Endothelial cell of umbilical vein (primary cell): ENCODE measurements around the gene HEBP1. TPM values are rescaled to one million over a fixed set of nuclear protein-coding genes. Genes with fewer than 3 reads are reported as not detected.

ENCODE experiments used
- BruUV-seq: library from RNA; stranded (reverse); fragments of 400-500 nt; replicated peaks from 2 replicates; lab custom pipeline; 2021; lab: Mats Ljungman, UMichigan
- CTCF ChIA-PET: fragments of 300-600, 350-600 bp; sonication (Branson Sonifier 250); formaldehyde crosslinking; loops from one replicate; lab custom pipeline; 2021; ENCODE audit warnings: antibody characterized with exemption, inconsistent platforms; lab: Charles Lee
- POLR2A ChIA-PET: fragments of 300-600, 350-600 bp; sonication (Branson Sonifier 250); formaldehyde crosslinking; loops from one replicate; lab custom pipeline; 2021; ENCODE audit warnings: antibody characterized with exemption, inconsistent platforms; lab: Charles Lee
- DNase-seq: peaks from one replicate; pipeline ENCODE4 v3.0.0-alpha.2; 2011; ENCODE audit warnings: low read depth, low spot score
- FAIRE-seq: peaks from 2 replicates; lab custom pipeline; 2011; peaks lifted over from hg19 to GRCh38; lab: Jason Lieb, UNC
- H2AFZ ChIP-seq: 2 replicates; pipeline ENCODE4 v1.6.0; 2012; ENCODE audit warnings: low read depth, low read length, control low read depth, inconsistent platforms
- H3K27ac ChIP-seq: 2 replicates; pipeline ENCODE4 v1.5.1; 2011; ENCODE audit warnings: low read depth, mild to moderate bottlenecking, control low read depth, low read length, moderate library complexity; ENCODE audit not compliant: insufficient read depth
- H3K27me3 ChIP-seq, 2 experiments: 2 replicates each; pipeline versions ENCODE4 v1.6.0 to v1.6.1; 2011; ENCODE audit warnings: low read length in 2 of 2, mixed read lengths in 1 of 2; ENCODE audit not compliant: control insufficient read depth in 2 of 2, insufficient read depth in 2 of 2
- H3K36me3 ChIP-seq, 2 experiments: 2 replicates in 1 of 2; 3 replicates in 1 of 2; pipeline ENCODE4 v1.5.1; 2011; ENCODE audit warnings: low read length in 2 of 2, mild to moderate bottlenecking in 1 of 2, moderate library complexity in 1 of 2; ENCODE audit not compliant: control insufficient read depth in 2 of 2, insufficient read depth in 2 of 2; ENCODE audit errors: extremely low read depth in 1 of 2
- H3K4me1 ChIP-seq: 3 replicates; pipeline ENCODE4 v1.5.1; 2011; ENCODE audit warnings: mild to moderate bottlenecking, low read length; ENCODE audit not compliant: control insufficient read depth, insufficient read depth; ENCODE audit errors: extremely low read depth
- H3K4me2 ChIP-seq: 2 replicates; pipeline ENCODE4 v1.6.1; 2011; ENCODE audit warnings: low read length, control low read depth, mixed read lengths; ENCODE audit not compliant: insufficient read depth
- H3K4me3 ChIP-seq, 3 experiments: fragments of 200-600 bp in 1 of 3; sonication (generic), shearing (Covaris generic) in 1 of 3; replicated peaks in 1 of 3; 2 replicates each; pipeline ENCODE4 v1.5.1; 2011 to 2016; ENCODE audit warnings: control low read depth in 3 of 3, low read length in 3 of 3, mild to moderate bottlenecking in 2 of 3, inconsistent platforms in 1 of 3, low read depth in 1 of 3, moderate library complexity in 1 of 3; ENCODE audit not compliant: insufficient read depth in 1 of 3
- H3K79me2 ChIP-seq: 2 replicates; pipeline ENCODE4 v1.6.0; 2012; ENCODE audit warnings: low read length, inconsistent platforms; ENCODE audit not compliant: control insufficient read depth, insufficient read depth
- H3K9ac ChIP-seq: replicated peaks from 2 replicates; pipeline ENCODE3; 2011; ENCODE audit warnings: low read length, control low read depth; ENCODE audit not compliant: insufficient read depth; ENCODE audit errors: extremely low read depth
- H3K9me1 ChIP-seq: replicated peaks from 3 replicates; pipeline ENCODE4 v1.6.0; 2011; ENCODE audit warnings: mild to moderate bottlenecking, low read length; ENCODE audit not compliant: control insufficient read depth, insufficient read depth; ENCODE audit errors: extremely low read depth
- H3K9me3 ChIP-seq: replicated peaks from 2 replicates; pipeline ENCODE4 v1.5.1; 2012; ENCODE audit warnings: low read length, inconsistent platforms; ENCODE audit not compliant: control insufficient read depth, insufficient read depth
- H4K20me1 ChIP-seq: replicated peaks from 2 replicates; pipeline ENCODE3; 2011; ENCODE audit warnings: mild to moderate bottlenecking, low read length; ENCODE audit not compliant: control insufficient read depth, insufficient read depth; ENCODE audit errors: extremely low read depth
- CTCF ChIP-seq, 2 donors: IDR thresholded peaks; 1 replicate in 1 of 2; 2 replicates in 1 of 2; pipeline ENCODE4 v1.5.1; 2011; ENCODE audit warnings: low read length in 2 of 2, mild to moderate bottlenecking in 2 of 2, moderate library complexity in 2 of 2, control low read depth in 1 of 2, inconsistent platforms in 1 of 2, low read depth in 1 of 2; ENCODE audit not compliant: insufficient read depth in 1 of 2; ENCODE audit errors: extremely low read depth in 1 of 2
- EZH2 ChIP-seq: IDR thresholded peaks from 2 replicates; pipeline ENCODE4 v1.6.1; 2012; ENCODE audit warnings: borderline replicate concordance, low read depth, mild to moderate bottlenecking, moderate library complexity, low read length, inconsistent platforms; ENCODE audit not compliant: severe bottlenecking
- FOS ChIP-seq: IDR thresholded peaks from 2 replicates; pipeline ENCODE4 v1.6.1; 2011; ENCODE audit warnings: mild to moderate bottlenecking, low read length, moderate library complexity, borderline replicate concordance; ENCODE audit not compliant: insufficient read depth
- GATA2 ChIP-seq: IDR thresholded peaks from 2 replicates; pipeline ENCODE4 v1.7.0; 2011; ENCODE audit warnings: low read depth, mild to moderate bottlenecking, moderate library complexity, mixed read lengths, low read length; ENCODE audit not compliant: insufficient read length, insufficient read depth
- JUN ChIP-seq: IDR thresholded peaks from 2 replicates; pipeline ENCODE4 v1.6.1; 2011; ENCODE audit warnings: borderline replicate concordance, low read depth; ENCODE audit not compliant: insufficient read length, insufficient read depth
- MAX ChIP-seq: IDR thresholded peaks from 2 replicates; pipeline ENCODE4 v1.6.1; 2011; ENCODE audit not compliant: insufficient read depth, insufficient read length
- MYC ChIP-seq: IDR thresholded peaks from one replicate; pipeline ENCODE4 v1.6.1; 2011; ENCODE audit warnings: mild to moderate bottlenecking, low read depth, low read length
- POLR2A ChIP-seq: IDR thresholded peaks from 2 replicates; pipeline ENCODE4 v1.6.1; 2012; ENCODE audit warnings: low read depth, mild to moderate bottlenecking, control low read depth, low read length
- POLR2AphosphoS5 ChIP-seq: IDR thresholded peaks from 2 replicates; pipeline ENCODE4 v1.6.1; 2012; ENCODE audit warnings: low read depth, mild to moderate bottlenecking, control low read depth, low read length, moderate library complexity; ENCODE audit not compliant: insufficient read depth
- dilution Hi-C: fragments of 300-500 bp; cut with MboI; formaldehyde crosslinking; loops from one replicate; pipeline ENCODE4 v1.15.0; 2019; ENCODE audit warnings: low sequenced_read_pairs; ENCODE audit not compliant: extremely low pct_ligation_motif_present
- intact Hi-C: fragments of 100-400 bp; cut with micrococcal nuclease; formaldehyde crosslinking; loops from one replicate; pipeline ENCODE4 v1.10.0; 2022
- polyA plus RNA-seq, 4 experiments: library from polyadenylated mRNA; depleted of rRNA in 3 of 4; stranded (reverse) in 3 of 4; unstranded in 1 of 4; fragments of >200 nt; gene quantifications; 2 replicates each; pipeline versions ENCODE4 v1.2.1 to v1.2.3, GENCODE V29; 2011 to 2012; ENCODE audit warnings: missing spikeins in 1 of 4
- total RNA-seq: library from RNA; stranded (reverse); gene quantifications from 2 replicates; pipeline ENCODE4 v1.2.3, GENCODE V29; 2021

Gene HEBP1
- total and polyA plus RNA-seq, 2 donors (not counting 3 experiments of a cell fraction or from before 2014, with no cell fraction given): 23.1 to 59.5 TPM

DNA sequence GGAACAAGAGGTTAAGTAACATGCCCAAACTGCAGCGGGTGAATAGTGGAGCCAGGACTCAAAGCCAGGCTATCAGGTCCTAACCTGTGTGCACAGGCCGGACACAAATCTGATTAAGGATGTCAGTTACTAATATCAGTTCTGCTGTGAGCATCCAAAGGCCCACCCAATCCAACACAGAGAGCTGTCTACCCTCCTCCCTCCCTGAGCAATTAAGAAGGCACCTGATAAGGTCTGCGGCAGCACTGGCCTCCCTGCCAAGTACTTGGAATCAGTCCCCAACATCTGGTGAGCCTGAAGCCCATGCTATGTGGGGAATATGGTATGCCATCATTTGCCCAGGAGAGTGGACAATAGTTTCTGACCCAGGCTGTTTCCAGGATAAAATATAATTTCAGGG is 3.9 kb downstream of the HEBP1 start:
- ChIA-PET CTCF (interaction anchor here (0.8 to 5.3 kb wide), 3 partner anchors 10 to 83 kb away, joined by 3 to 23 read pairs (median 3); no protein-coding TSS in a partner anchor), POLR2A (no interaction called here)
- BruUV-seq: no TSS peak
- Histone ChIP-seq H3K9ac (no peak overlapping the region), H3K9me3 (no peaks in the 10 kb centered on the region), H3K4me1 (peaks cover 18% of the 10 kb centered on the region), H3K27ac (no peak overlapping the region), H3K36me3 (no peaks in the 10 kb centered on the region), H3K27me3 (no peaks in the 10 kb centered on the region), H3K9me1 (no peaks in the 10 kb centered on the region), H3K4me2 (no peak overlapping the region), H3K79me2 (peaks cover 8% of the 10 kb centered on the region), H4K20me1 (no peaks in the 10 kb centered on the region), H2AFZ (no peak overlapping the region), H3K4me3 (no peak overlapping the region)
- dilution Hi-C loops: no loop called here
- DNase-seq: no peak
- intact Hi-C loops: no loop called here
- no peak for TF ChIP-seq POLR2AphosphoS5
- TF ChIP-seq CTCF (IDR thresholded peaks at IDR 0.05; ENCODE audit: extremely low read depth in 1 of 2, insufficient read depth in 1 of 2, low read depth in 1 of 2, low read length in 2 of 2): no peak
- no peak for TF ChIP-seq MAX
- FAIRE-seq: no peak

DNA sequence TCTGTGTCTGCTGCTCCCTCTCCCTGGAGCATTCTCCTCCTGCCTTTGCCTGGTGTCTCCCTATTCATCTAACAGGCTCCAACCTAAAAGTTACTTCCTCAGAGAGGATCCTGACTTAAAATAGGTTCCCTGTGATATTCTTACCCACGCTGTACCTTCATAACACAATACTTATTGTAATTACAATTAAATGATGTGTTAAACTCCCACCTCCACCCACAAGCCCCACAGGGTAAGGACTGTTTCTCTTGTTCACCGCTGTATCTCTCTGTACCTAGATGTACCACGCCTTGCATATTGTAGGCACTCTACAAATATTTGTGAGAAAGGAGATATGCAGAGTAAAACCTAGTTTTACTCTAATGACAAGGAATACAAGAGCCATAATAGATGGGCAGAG is 5.0 kb downstream of the HEBP1 start:
- H2AFZ ChIP-seq: no peak overlapping the region
- no peaks in the 10 kb centered on the region for H3K9me1 ChIP-seq
- H3K27ac ChIP-seq: no peak overlapping the region
- TF ChIP-seq FOS (no peak), POLR2AphosphoS5 (no peak), CTCF (IDR thresholded peaks at IDR 0.05; ENCODE audit: extremely low read depth in 1 of 2, insufficient read depth in 1 of 2, low read depth in 1 of 2, low read length in 2 of 2) (no peak), EZH2 (no peak), MYC (no peak), POLR2A (no peak), JUN (no peak), MAX (no peak), GATA2 (no peak)
- no peaks in the 10 kb centered on the region for H3K27me3 ChIP-seq
- H3K79me2 ChIP-seq: peaks cover 9% of the 10 kb centered on the region
- peaks cover 13% of the 10 kb centered on the region for H3K4me1 ChIP-seq
- no peak for FAIRE-seq
- H3K9me3 ChIP-seq: no peaks in the 10 kb centered on the region
- intact Hi-C loops (no loop called here), dilution Hi-C loops (no loop called here)
- CTCF ChIA-PET: interaction anchor here (0.6 to 5.3 kb wide), 3 partner anchors 9 to 217 kb away, joined by 3 to 23 read pairs (median 3); no protein-coding TSS in a partner anchor
- H3K4me2 ChIP-seq: no peak overlapping the region
- H4K20me1 ChIP-seq: no peaks in the 10 kb centered on the region
- no peak overlapping the region for H3K9ac ChIP-seq
- no peaks in the 10 kb centered on the region for H3K36me3 ChIP-seq
- BruUV-seq: no TSS peak
- no peak overlapping the region for H3K4me3 ChIP-seq
- DNase-seq: no peak
- POLR2A ChIA-PET: no interaction called here
